Measurements from ENCODE around the gene LGALS4.

GRCh38 chr19:38826856-38827551 lies 14.3 kb upstream of the LGALS4 start:
- TF ChIP-seq CTCF (conservative IDR thresholded peaks at IDR 0.05) (no peak), EZH2 (IDR thresholded peaks at IDR 0.05; ENCODE audit: low read depth) (no peak)

Measured in PC-9 (cell line).